ENCODE results near the gene TMED8.
"Not testable (repeated sequence)": the region's sequence is repeated elsewhere in the genome, so short reads cannot be mapped to it uniquely, and the experiment has no call there.

TMED8 gene

GRCh38 chr14:77322951-77323350 is 53.9 kb downstream of the TMED8 start:
- FAIRE-seq: no peak
- no peak for DNase-seq (ENCODE audit: low spot score)

GRCh38 chr14:77322250-77322902 is 54.5 kb downstream of the TMED8 start:
- FAIRE-seq (no peak), DNase-seq (ENCODE audit: low spot score) (no peak)

GRCh38 chr14:77320238-77320935 is 56.5 kb downstream of the TMED8 start, which contains the start of gene POMT2:
Gene POMT2, minus strand, starts transcription at chr14:77320883. Its CDS starts 202 bp downstream, at chr14:77320681.
- DNase-seq (ENCODE audit: low spot score) (peak; percentile 65), FAIRE-seq (no peak)

DNA sequence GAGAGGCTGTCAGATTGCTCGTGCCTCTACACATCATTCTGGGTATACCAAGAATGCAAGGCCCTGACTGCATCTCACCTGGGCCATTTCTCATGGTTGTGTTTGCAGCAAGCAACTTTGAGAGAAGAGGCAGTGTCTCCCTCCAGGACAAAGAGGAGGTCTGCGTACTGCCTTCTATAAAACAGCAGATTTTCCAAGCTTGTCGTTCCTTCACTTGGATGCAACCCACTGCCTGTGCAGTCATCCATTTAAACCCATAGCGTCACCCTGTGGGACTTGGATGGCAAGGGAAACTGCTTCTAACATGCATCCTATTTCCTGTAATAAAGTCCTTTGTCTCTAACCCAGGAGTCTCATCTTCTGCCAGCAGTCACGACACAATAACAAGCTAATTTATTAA is 57.5 kb downstream of the TMED8 start:
- FAIRE-seq (no peak), DNase-seq (ENCODE audit: low spot score) (peak; percentile 13)

- not testable (repeated sequence) for DNase-seq (ENCODE audit: low spot score); FAIRE-seq
Measured at GRCh38 chr14:77318756-77319155, 58.1 kb downstream of the TMED8 start.

- FAIRE-seq (no peak), DNase-seq (ENCODE audit: low spot score) (no peak)
Measured at GRCh38 chr14:77318006-77318553, 58.8 kb downstream of the TMED8 start.

DNA sequence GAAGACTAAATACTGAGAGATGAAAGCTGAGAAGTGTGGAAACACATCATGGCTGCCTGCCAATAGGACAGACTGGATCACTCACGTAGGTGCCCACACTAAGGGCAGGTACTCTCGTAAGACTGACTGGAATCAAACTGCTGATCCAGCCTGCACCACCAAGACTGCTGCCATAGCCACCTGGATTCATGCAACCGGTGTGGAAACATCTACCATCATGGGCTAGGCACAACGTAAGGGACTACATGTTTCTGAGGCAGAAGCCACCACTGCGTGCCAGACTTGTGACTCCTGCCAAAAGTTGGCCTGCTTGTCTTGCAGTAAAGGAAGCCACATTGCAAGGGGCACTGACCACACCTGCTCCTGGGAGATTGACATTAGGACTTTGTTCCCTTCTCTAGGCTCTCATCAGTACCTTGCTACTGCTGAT is 60.0 kb downstream of the TMED8 start:
- DNase-seq (ENCODE audit: low spot score) (no peak), FAIRE-seq (no peak)

DNA sequence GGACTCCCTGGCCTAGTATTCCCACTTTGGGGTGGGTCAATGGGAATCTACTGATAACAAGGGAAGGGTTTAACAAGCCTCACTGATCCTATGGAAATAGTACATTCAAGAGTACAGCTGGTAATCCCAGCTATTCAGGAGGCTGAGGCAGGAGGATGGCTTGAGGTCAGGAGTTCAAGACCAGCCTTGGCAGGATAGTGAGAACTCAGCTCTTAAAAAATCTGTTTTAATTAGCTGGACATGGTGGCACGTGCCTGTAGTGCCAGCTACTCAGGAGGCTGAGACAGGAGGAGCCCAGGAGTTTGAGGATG is 60.7 kb downstream of the TMED8 start:
- DNase-seq (ENCODE audit: low spot score): no peak
- no peak for FAIRE-seq

GRCh38 chr14:77314539-77315457 is 62.1 kb downstream of the TMED8 start:
- no peak for DNase-seq (ENCODE audit: low spot score)
- no peak for FAIRE-seq

DNA sequence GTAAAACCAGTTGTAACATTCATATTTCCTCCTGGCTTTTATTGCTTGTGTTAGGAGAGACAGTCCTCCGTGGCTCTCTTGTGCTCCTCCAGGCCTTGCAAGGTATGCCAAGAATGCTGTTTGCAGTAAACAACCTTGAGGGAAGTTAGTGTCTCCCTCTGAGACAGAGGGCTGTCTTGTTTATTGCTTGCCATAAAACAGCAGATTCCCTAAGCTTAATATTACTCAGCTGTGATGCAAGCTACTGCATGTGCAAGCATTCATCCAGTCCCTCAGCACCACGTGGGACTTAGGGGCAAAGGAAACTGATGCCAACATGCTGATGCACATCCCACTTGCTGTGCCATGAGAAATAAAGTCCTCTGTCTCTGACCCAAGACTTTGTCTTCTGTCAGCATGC is 62.9 kb downstream of the TMED8 start:
- FAIRE-seq (no peak), DNase-seq (ENCODE audit: low spot score) (no peak)

DNA sequence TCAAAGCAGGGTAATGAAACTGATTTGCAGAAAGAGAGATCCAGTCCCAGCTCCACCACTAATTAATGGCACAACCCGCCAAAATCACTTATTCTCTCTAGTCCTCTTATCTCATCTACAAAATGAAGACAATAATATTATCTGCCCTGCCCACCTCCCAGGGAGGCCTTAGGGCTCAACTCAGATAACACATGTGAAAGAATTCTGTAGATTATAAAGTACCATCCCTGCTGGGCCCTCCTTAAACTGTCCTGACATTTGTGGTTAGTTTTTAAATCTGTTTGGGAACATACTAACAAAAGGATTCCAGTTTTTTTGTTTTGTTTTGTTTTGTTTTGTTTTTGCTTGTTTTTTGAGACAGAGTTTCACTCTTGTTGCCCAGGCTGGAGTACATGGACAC is 63.5 kb downstream of the TMED8 start:
- DNase-seq (ENCODE audit: low spot score): no peak
- no peak for FAIRE-seq

DNA sequence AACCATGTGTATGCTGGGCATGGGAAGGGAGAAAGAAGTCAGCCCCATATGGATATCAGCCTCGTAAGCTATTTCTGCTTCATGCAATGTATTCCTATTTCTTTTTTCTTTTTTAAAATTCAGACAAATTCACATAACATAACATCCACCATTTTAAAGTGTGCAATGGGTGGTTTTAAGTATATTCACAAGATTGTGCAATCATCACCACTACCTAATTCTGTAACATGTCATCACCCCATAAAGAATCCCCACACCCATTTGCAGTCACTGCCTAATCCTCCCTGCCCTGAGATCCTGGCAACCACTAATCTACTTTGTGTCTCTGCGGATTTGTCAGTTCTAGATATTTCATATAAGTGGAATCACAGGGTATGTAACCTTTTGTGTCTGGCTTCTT is 65.7 kb downstream of the TMED8 start:
- DNase-seq (ENCODE audit: low spot score) (no peak), FAIRE-seq (no peak)

- DNase-seq (ENCODE audit: low spot score) (no peak), FAIRE-seq (no peak)
Measured at GRCh38 chr14:77310026-77310425, 66.9 kb downstream of the TMED8 start.

DNA sequence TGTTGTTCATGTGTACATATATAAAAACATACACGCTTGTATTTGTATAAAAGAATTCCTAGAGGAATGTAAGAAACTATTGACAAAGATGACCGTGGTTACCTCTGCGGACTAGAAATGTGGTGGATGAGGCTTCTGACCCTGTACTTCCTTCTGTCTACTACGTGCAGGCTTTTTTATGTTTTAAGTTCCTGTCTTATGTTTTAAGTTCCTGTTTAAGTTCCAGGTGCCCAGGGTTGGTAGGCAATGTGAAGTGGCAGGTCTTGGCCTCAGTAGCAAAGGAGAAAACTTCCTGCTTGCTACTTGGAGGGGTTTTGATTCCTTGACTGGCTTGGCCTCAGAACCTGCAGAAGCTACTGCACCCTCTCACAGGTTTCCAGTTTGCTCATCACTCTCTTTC is 67.8 kb downstream of the TMED8 start:
- DNase-seq (ENCODE audit: low spot score) (no peak), FAIRE-seq (no peak)

DNA sequence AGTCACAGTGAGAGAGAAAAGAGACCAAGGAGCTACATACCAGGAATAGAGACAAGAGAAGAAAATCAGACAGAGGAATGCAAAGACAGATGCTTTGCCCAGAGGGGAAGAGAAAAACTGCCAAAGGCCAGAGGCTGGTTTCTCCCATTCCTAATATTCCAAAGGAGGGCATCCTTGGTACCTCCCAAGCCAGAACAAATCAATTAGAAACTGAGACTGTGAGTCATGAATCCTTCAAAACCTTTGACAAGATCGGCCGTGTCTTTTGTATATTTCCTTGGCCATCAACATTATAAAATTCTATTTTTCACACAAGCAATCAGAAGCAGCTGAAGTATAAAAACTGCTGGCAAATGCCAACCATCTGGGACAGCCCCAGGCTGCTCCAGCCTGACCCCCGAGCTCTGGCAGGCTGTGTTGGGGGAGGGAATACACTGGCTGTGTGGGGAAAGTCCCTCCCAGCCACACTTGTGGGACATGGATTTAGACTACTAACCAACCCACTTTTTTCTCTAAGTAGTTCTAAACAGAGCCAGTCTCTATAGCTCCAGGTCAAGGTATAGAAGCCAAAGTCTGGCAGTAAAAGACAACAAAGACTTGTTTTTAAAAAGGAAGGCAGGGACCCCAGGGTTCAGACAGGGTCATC is 69.9 kb downstream of the TMED8 start:
- FAIRE-seq: no peak
- DNase-seq (ENCODE audit: low spot score): no peak

GRCh38 chr14:77306416-77306815 is 70.5 kb downstream of the TMED8 start:
- no peak for FAIRE-seq
- DNase-seq (ENCODE audit: low spot score): no peak

- FAIRE-seq (no peak), DNase-seq (ENCODE audit: low spot score) (no peak)
Measured at GRCh38 chr14:77305696-77306095, 71.2 kb downstream of the TMED8 start.

DNA sequence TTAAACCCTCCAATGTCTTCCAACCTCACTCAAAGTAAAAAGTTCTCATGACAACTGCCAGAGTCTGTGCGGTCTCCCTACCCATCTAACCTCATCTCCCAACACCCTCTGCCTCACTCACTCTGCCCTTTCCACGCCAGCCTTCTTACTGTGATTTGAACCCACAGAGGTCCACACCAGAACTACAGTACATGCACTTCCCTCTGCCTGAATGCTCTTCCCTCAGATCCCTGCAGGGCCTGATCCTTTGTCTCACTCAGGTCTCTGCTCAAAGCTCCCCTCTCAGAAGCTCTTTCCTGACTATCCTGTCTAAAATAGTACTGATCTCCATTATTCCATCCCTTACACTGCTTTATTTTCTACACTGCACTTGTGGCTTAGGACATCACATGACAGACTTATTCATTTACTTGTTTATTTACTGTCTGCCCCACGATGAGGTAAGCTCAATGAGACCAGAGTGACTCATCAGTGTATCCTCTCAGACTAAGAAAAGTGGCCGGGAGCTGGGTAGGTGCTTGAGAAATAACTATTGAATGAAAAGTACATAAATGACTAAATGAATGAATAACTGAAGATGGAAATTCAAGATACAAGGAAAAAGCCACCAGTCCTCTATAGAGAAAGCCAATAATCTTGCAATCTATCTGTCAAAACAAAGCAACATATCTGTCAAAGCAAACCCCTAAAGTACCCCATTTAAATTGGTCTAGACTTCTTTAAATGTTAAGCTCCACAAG is 73.3 kb downstream of the TMED8 start:
- DNase-seq (ENCODE audit: low spot score): peak; percentile 74
- peak; percentile 86 for FAIRE-seq

- FAIRE-seq: no peak
- DNase-seq (ENCODE audit: low spot score): peak; percentile 65
Measured at GRCh38 chr14:77302926-77303325, 74.0 kb downstream of the TMED8 start.

DNA sequence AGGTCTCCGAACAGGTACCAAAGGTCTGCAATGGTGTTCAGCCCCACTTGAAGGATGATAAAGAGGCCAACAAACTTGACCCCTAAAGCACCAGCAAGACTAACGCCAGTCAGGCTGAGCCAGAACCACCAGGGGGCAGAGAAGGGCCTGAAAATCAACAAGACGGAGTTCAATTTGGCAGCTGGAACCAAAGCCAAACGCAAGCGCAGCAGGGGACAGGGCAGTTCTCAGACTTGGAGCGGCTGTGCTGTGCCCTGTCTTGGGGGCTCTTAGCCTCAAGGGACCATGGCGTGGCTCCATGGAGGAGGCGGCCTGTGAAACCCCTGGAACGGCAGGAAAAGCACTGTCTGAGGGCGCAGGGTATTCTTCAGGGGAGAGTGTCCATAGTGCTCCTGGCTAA is 75.8 kb downstream of the TMED8 start:
- no peak for DNase-seq (ENCODE audit: low spot score)
- no peak for FAIRE-seq

GRCh38 chr14:77299771-77300170 is 77.1 kb downstream of the TMED8 start:
- FAIRE-seq (no peak), DNase-seq (ENCODE audit: low spot score) (no peak)

Data from RCC 7860 (cell line).